Measurements from ENCODE around the gene UHRF1.
"Not testable (repeated sequence)": the region's sequence is repeated elsewhere in the genome, so short reads cannot be mapped to it uniquely, and the experiment has no call there.

The UHRF1 gene

DNA sequence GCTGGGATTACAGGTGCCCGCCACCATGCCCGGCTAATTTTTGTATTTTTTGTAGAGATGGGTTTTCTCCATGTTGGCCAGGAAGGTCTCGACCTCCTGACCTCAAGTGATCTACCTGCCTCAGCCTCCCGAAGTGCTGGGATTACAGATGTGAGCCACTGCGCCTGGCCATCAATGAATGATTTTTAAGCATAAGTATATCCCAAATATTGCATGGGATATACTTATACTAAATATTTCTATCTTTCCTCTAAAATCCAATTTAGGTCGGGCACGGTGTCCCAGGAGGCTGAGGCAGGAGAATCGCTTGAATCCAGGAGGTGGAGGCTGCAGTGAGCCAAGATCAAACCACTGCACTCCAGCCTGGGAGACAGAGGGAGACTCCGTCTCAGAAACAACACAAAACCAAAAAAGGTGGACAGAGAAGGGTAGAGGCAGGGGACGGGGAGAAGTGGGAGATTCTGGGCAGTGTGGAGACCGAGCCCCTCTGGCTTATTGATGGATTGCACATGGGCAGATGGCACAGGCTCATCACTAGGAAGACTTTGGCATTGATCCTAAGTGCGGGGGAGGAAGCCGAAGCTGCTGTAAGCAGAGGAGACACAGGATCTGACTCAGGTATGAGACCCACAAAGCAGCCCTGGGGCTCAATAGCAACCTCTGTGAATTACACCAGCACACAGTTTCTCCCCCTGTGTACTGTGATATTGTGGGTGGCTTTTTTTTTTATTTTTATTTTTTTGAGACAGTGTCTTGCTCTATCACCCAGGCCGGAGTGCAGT is 20.1 kb upstream of the UHRF1 start:
- DNase-seq (ENCODE audit: low read depth) = no peak
- H3K4me3 ChIP-seq (ENCODE audit: control insufficient read depth, low read depth, low read length) = no peak overlapping the region
- TF ChIP-seq, protein P1, sequence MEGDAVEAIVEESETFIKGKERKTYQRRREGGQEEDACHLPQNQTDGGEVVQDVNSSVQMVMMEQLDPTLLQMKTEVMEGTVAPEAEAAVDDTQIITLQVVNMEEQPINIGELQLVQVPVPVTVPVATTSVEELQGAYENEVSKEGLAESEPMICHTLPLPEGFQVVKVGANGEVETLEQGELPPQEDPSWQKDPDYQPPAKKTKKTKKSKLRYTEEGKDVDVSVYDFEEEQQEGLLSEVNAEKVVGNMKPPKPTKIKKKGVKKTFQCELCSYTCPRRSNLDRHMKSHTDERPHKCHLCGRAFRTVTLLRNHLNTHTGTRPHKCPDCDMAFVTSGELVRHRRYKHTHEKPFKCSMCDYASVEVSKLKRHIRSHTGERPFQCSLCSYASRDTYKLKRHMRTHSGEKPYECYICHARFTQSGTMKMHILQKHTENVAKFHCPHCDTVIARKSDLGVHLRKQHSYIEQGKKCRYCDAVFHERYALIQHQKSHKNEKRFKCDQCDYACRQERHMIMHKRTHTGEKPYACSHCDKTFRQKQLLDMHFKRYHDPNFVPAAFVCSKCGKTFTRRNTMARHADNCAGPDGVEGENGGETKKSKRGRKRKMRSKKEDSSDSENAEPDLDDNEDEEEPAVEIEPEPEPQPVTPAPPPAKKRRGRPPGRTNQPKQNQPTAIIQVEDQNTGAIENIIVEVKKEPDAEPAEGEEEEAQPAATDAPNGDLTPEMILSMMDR (IDR thresholded peaks at IDR 0.05; ENCODE audit: control insufficient read depth, insufficient read depth, low read depth, low read length, missing control alignments) = no peak

DNA sequence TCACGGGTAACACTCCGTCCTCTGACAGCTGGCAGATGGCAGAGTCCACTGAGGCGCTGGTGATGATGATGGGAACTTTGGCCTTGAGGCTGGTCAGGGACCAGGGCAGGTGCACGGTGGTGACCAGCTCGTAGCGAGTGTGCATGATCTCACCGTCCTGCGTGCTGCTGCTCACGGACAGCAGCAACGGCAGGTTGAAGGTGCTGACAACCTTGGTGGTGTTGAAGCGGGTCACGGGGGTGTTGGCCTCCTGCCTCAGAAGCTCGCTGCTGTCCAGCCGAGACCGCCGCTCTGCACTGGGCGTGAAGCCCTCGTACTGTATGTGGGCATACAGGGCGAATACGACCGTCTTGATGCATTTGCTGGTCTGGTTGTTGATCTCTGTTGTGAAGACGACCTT is 18.2 kb upstream of the UHRF1 start:
- no peak for DNase-seq (ENCODE audit: low read depth)
- TF ChIP-seq, protein P1 (IDR thresholded peaks at IDR 0.05; ENCODE audit: control insufficient read depth, insufficient read depth, low read depth, low read length, missing control alignments) = no peak
- H3K4me3 ChIP-seq (ENCODE audit: control insufficient read depth, low read depth, low read length) = no peak overlapping the region

DNA sequence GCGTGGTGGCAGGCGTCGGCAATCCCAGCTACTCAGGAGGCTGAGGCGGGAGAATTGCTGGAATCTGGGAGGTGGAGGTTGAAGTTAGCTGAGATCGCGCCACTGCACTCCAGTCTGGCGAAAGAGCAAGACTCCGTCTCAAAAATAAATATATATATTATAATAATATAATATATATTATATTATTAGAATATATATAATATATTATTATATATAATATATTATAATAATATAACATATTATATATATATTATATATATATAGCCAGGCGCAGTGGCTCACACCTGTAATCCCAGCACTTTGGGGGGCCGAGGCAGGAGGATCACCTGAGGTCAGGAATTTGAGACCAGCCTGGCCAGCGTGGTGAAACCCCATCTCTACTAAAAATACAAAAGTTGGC is 16.3 kb upstream of the UHRF1 start:
- not testable (repeated sequence) for DNase-seq (ENCODE audit: low read depth); H3K4me3 ChIP-seq (ENCODE audit: control insufficient read depth, low read depth, low read length)

DNA sequence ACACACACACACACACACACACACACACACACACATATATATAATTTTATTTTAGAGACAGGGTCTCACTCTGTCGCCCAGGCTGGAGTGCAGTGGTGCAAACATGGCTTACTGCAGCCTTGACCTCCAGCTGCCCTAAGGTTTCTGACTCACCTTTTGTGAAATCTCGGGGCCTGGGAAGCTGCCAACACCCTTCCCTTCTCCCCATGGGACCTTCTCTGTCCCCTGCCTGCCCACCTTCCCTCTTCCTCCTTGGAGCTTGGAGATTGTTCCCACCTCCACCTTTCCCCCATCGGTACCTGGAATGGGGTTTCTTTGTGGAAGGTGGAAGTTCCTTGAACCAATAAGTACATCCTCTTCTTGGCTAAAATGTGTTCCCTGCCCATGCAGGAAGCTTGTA is 12.9 kb upstream of the UHRF1 start:
- DNase-seq (ENCODE audit: low read depth) = no peak
- H3K4me3 ChIP-seq (ENCODE audit: control insufficient read depth, low read depth, low read length) = no peak overlapping the region
- TF ChIP-seq, protein P1 (IDR thresholded peaks at IDR 0.05; ENCODE audit: control insufficient read depth, insufficient read depth, low read depth, low read length, missing control alignments) = no peak

DNA sequence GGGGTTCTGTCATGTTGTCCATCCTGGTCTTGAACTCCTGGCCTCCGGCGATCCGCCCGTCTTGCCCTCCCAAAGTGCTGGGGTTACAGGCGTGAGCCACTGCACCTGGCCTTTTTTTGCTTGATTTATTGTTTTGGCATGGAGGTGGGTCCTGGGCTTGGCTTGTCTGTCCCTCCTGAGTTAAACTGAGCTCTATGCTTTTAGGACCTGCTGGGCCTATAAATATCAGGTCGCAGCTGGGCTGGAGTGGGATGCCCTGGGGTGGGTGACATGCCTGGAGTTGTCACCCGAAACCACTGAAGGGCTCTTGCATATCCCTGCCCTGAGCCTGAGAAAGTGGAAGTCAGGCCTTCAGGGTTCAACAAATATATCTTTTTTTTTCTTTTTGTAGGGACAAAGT is 12.2 kb upstream of the UHRF1 start:
- no peak overlapping the region for H3K4me3 ChIP-seq (ENCODE audit: control insufficient read depth, low read depth, low read length)
- TF ChIP-seq, protein P1 (IDR thresholded peaks at IDR 0.05; ENCODE audit: control insufficient read depth, insufficient read depth, low read depth, low read length, missing control alignments) = no peak
- no peak for DNase-seq (ENCODE audit: low read depth)

DNA sequence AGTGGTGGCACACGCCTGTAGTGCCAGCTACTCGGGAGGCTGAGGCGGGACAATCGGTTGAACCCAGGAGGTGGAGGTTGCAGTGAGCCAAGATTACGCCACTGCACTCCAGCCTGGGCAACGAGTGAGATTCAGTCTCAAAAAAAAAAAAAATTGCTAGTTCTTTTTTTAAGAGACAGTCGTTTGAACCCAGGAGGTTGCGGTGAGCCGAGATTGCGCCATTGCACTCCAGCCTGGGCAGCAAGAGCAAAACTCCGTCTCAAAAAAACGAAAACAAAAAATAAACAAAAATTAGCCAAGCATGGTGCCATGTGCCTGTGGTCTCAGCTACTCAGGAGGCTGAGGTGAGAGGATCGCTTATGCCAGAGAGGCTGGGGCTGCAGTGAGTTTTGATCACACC is 8.4 kb upstream of the UHRF1 start:
- H3K4me3 ChIP-seq (ENCODE audit: control insufficient read depth, low read depth, low read length); DNase-seq (ENCODE audit: low read depth): not testable (repeated sequence)

DNA sequence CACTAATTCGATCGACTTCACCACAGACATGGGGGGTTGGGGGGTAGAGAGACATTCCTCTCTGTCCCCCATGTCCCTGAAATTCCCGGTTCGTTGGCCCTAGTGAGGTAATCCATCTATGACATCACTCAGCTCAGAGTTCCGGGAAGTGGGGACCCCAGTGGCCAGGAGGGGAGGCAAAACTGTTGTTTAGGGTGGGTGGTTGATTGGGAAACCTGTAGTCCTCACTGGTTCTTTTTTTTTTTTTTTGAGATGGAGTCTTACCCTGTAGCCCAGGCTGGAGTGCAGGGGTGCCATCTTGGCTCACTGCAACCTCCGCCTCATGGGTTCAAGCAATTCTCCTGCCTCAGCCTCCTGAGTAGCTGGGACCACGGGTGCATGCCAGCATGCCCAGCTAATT is 6.5 kb upstream of the UHRF1 start, which contains the start of gene ARRDC5:
ARRDC5 (minus strand) TSS at position 101 of the 400 bp plus-strand sequence; CDS start at position 30, 71 bp downstream.
- no peak for DNase-seq (ENCODE audit: low read depth)
- TF ChIP-seq, protein P1 (IDR thresholded peaks at IDR 0.05; ENCODE audit: control insufficient read depth, insufficient read depth, low read depth, low read length, missing control alignments) = no peak
- H3K4me3 ChIP-seq (ENCODE audit: control insufficient read depth, low read depth, low read length) = no peak within 1 kb of the TSS

DNA sequence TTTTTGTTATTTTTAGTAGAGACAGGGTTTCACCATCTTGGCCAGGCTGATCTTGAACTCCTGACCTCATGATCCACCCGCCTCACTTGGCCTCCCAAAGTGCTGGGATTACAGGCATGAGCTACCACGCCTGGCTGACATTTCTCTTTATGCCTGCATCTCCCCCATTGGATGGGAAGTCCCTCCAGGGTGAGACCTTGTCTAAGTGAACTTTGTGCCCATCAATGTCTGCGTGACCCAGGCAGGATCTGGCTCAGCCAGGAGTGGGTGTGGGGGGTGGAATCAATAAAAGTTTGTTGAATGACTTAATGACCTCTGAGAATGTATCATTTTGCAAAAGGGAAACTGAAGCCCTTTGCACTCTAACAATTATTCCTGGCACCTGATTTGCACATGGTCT is 4.8 kb upstream of the UHRF1 start:
- no peak for DNase-seq (ENCODE audit: low read depth)
- H3K4me3 ChIP-seq (ENCODE audit: control insufficient read depth, low read depth, low read length) = no peak overlapping the region
- TF ChIP-seq, protein P1 (IDR thresholded peaks at IDR 0.05; ENCODE audit: control insufficient read depth, insufficient read depth, low read depth, low read length, missing control alignments) = no peak
